ENCODE results near the gene ARFGAP3.

Gene ARFGAP3

DNA sequence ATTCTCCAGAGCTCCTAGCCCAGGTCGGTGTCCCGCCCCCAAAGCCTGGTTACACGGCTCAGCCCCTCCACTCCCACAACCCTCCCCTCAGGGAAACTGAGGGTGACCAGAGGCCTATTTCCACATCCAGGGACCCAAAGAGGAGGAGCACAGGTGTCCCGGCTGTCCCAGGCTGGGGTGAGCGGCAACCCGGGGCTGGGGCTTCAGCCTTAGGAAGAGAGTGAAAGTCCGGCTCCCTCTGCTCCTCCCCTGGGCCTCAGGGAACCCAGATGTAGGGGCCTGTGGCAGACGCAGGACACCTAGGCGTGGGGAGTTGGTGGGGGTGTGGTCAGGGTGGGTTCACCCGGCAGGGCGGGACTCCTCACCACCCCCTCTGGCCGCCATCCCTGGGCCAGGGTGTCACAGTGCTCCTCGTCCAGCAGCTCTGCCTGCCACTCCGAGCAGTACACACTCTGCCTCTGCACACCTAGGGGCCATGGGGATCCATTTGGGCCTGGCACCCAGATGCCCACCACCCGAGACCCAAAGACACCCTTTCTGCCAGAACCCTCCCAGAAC is 63.1 kb downstream of the ARFGAP3 start:
- no peak for DNase-seq (ENCODE audit: low read depth)
- no peak for TF ChIP-seq CTCF (conservative IDR thresholded peaks at IDR 0.05; ENCODE audit: low read depth, low read length)
- no peak overlapping the region for H3K4me3 ChIP-seq (ENCODE audit: low read depth, low read length)

- no peak for DNase-seq (ENCODE audit: low read depth)
- no peak overlapping the region for H3K4me3 ChIP-seq (ENCODE audit: low read depth, low read length)
- no peak for TF ChIP-seq CTCF (conservative IDR thresholded peaks at IDR 0.05; ENCODE audit: low read depth, low read length)
These were observed 63.9 kb downstream of the ARFGAP3 start for GRCh38 chr22:42792909-42793847.

DNA sequence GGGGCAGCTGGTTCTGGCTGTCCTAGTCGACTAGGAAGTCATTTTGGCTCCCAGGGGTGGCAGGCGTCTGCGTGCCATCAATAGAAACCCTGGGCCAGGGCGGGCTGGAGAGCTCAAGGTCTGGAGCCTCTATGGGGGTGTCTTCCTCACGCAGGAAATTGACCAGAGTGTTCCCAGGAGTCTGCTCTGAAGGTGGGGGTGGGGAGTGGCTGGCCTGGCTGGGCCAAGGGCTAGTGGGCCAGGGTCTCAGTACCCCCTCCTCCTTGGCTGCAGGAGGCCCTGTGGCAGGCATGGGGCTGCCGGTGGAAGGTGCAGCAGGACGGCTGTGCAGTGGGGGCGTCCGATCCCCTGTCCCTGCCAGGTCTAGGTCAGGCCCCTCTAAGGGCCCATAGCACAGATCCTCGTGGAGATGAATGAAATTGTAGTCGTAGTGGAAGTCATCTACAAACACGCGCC is 64.6 kb downstream of the ARFGAP3 start:
- TF ChIP-seq CTCF (conservative IDR thresholded peaks at IDR 0.05; ENCODE audit: low read depth, low read length) = no peak
- H3K4me3 ChIP-seq (ENCODE audit: low read depth, low read length) = no peak overlapping the region
- no peak for DNase-seq (ENCODE audit: low read depth)

DNA sequence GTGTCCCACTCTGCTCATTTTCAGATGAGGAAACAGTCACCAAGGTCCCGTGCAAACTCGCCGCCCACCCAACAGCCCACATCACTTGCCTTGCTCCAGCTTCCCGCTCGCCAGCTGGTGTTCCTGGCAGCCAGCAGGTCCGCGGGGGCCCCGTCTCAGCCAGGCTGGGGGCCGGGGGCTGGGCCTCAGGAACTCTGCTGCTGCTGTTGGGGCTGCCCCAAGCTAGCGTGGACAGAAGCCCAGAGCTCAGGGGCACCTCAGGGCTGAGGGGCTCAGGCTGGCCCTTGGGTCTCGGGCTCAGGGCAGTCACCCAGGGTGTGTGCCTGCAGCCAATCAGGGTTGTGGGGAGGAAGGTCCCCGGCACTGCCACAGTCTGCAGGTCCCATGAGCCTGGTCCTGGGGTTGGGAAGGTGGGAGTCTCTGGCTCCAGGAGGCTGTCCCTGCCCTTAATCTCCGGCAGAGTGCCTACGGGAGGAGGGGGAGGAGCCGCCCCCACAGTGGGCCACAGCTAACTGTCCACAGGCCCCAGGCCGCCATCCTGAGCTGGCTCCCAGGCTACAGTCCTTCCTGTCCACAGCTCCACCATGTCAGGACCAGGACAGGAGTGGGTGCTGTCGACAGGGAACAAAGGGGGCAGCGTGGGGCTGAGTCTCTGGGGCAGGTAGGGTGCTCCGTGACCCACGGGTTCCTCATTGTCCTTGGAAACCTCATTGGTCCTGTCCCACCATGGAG is 65.2 kb downstream of the ARFGAP3 start:
- no peak overlapping the region for H3K4me3 ChIP-seq (ENCODE audit: low read depth, low read length)
- TF ChIP-seq CTCF (conservative IDR thresholded peaks at IDR 0.05; ENCODE audit: low read depth, low read length) = no peak
- no peak for DNase-seq (ENCODE audit: low read depth)

GRCh38 chr22:42788466-42788865 is 68.6 kb downstream of the ARFGAP3 start:
- TF ChIP-seq CTCF (conservative IDR thresholded peaks at IDR 0.05; ENCODE audit: low read depth, low read length) = no peak
- no peak for DNase-seq (ENCODE audit: low read depth)

GRCh38 chr22:42788021-42788420 is 69.1 kb downstream of the ARFGAP3 start:
- no peak for DNase-seq (ENCODE audit: low read depth)
- TF ChIP-seq CTCF (conservative IDR thresholded peaks at IDR 0.05; ENCODE audit: low read depth, low read length) = no peak
- no peak overlapping the region for H3K4me3 ChIP-seq (ENCODE audit: low read depth, low read length)

More at GRCh38 chr22:42788466-42788865, 68.6 kb downstream of the ARFGAP3 start:
- no peak overlapping the region for H3K4me3 ChIP-seq (ENCODE audit: low read depth, low read length)

Data from choroid plexus epithelial cell (primary cell).